H9 (cell line): Measurements from ENCODE around the gene TTC7B. TPM values are rescaled to one million over a fixed set of nuclear protein-coding genes. Genes with fewer than 3 reads are reported as not detected.

ENCODE experiments used
- DNase-seq: peaks from one replicate; pipeline ENCODE4 v3.0.0-alpha.2; 2017
- H2AFZ ChIP-seq: one replicate; pipeline ENCODE4 v1.6.1; 2013; ENCODE audit warnings: mild to moderate bottlenecking, low read length, control low read depth, moderate library complexity
- H2AK5ac ChIP-seq: 2 replicates; pipeline ENCODE4 v1.6.1; 2013; ENCODE audit warnings: low read length, control low read depth, mixed read lengths; ENCODE audit not compliant: insufficient read length
- H2BK120ac ChIP-seq: one replicate; pipeline ENCODE4 v1.6.1; 2013; ENCODE audit warnings: low read depth, mild to moderate bottlenecking, low read length, control low read depth, inconsistent platforms; ENCODE audit not compliant: poor library complexity, severe bottlenecking
- H2BK12ac ChIP-seq: 2 replicates; pipeline ENCODE4 v1.6.1; 2013; ENCODE audit warnings: low read length, control low read depth, mixed read lengths, low read depth; ENCODE audit not compliant: insufficient read length
- H2BK15ac ChIP-seq: 2 replicates; pipeline ENCODE4 v1.6.1; 2013; ENCODE audit warnings: low read depth, low read length, control low read depth
- H2BK20ac ChIP-seq: one replicate; pipeline ENCODE4 v1.6.1; 2013; ENCODE audit warnings: low read depth, mild to moderate bottlenecking, low read length, control low read depth, inconsistent platforms; ENCODE audit not compliant: poor library complexity, severe bottlenecking
- H2BK5ac ChIP-seq: 2 replicates; pipeline ENCODE4 v1.6.1; 2013; ENCODE audit warnings: low read length, control low read depth, mixed read lengths; ENCODE audit not compliant: insufficient read length
- H3K14ac ChIP-seq: 2 replicates; pipeline ENCODE4 v1.6.1; 2013; ENCODE audit warnings: low read length, control low read depth; ENCODE audit not compliant: insufficient read depth
- H3K18ac ChIP-seq: 2 replicates; pipeline ENCODE4 v1.6.1; 2013; ENCODE audit warnings: low read depth, mild to moderate bottlenecking, mixed read lengths, low read length, control low read depth; ENCODE audit not compliant: insufficient read length
- H3K23ac ChIP-seq: 2 replicates; pipeline ENCODE4 v1.6.1; 2013; ENCODE audit warnings: low read length, control low read depth, mixed read lengths, low read depth; ENCODE audit not compliant: insufficient read length
- H3K23me2 ChIP-seq: 2 replicates; pipeline ENCODE4 v1.6.1; 2013; ENCODE audit warnings: low read depth, mild to moderate bottlenecking, mixed read lengths, low read length, control low read depth; ENCODE audit not compliant: insufficient read length, poor library complexity, severe bottlenecking
- H3K27ac ChIP-seq: 2 replicates; pipeline ENCODE4 v1.5.1; 2013; ENCODE audit warnings: low read length, control low read depth, mixed read lengths, low read depth; ENCODE audit not compliant: insufficient read length
- H3K27me3 ChIP-seq: 2 replicates; pipeline ENCODE4 v1.6.1; 2013; ENCODE audit warnings: low read length, control low read depth, inconsistent platforms; ENCODE audit not compliant: insufficient read depth
- H3K4ac ChIP-seq: 2 replicates; pipeline ENCODE4 v1.6.1; 2013; ENCODE audit warnings: low read depth, mild to moderate bottlenecking, control low read depth, inconsistent platforms, low read length, moderate library complexity
- H3K4me1 ChIP-seq: 2 replicates; pipeline ENCODE4 v1.6.1; 2013; ENCODE audit warnings: low read length, control low read depth, inconsistent platforms; ENCODE audit not compliant: insufficient read depth
- H3K4me2 ChIP-seq: 2 replicates; pipeline ENCODE4 v1.6.1; 2013; ENCODE audit warnings: low read length, control low read depth, mixed read lengths; ENCODE audit not compliant: insufficient read length, insufficient read depth
- H3K56ac ChIP-seq: 2 replicates; pipeline ENCODE4 v1.6.1; 2013; ENCODE audit warnings: low read depth, mild to moderate bottlenecking, mixed read lengths, low read length, control low read depth; ENCODE audit not compliant: insufficient read length
- H3K79me1 ChIP-seq: 2 replicates; pipeline ENCODE4 v1.6.1; 2013; ENCODE audit warnings: low read depth, mild to moderate bottlenecking, moderate library complexity, low read length, control low read depth, inconsistent platforms; ENCODE audit not compliant: insufficient read depth, poor library complexity, severe bottlenecking
- H3K79me2 ChIP-seq: 2 replicates; pipeline ENCODE4 v1.6.1; 2013; ENCODE audit warnings: low read length, control low read depth, inconsistent platforms; ENCODE audit not compliant: insufficient read depth
- H3K9ac ChIP-seq: 2 replicates; pipeline ENCODE4 v1.6.1; 2013; ENCODE audit warnings: low read length, control low read depth, mixed read lengths; ENCODE audit not compliant: insufficient read length; ENCODE audit errors: extremely low read depth
- H3K9me3 ChIP-seq: one replicate; pipeline ENCODE4 v1.6.1; 2013; ENCODE audit warnings: low read depth, low read length, inconsistent platforms; ENCODE audit not compliant: control insufficient read depth
- H3T11ph ChIP-seq: one replicate; pipeline ENCODE4 v1.6.1; 2013; ENCODE audit warnings: mild to moderate bottlenecking, low read length, control low read depth, inconsistent platforms
- H4K20me1 ChIP-seq: one replicate; pipeline ENCODE4 v1.6.1; 2013; ENCODE audit not compliant: control insufficient read depth, insufficient read length, insufficient read depth
- H4K5ac ChIP-seq: 2 replicates; pipeline ENCODE4 v1.6.1; 2013; ENCODE audit warnings: low read depth, mild to moderate bottlenecking, mixed read lengths, low read length, control low read depth; ENCODE audit not compliant: insufficient read length
- H4K8ac ChIP-seq: replicated peaks from 2 replicates; pipeline ENCODE4 v1.6.1; 2013; ENCODE audit warnings: low read length, control low read depth, mixed read lengths, low read depth; ENCODE audit not compliant: insufficient read length
- H4K91ac ChIP-seq: 2 replicates; pipeline ENCODE4 v1.6.1; 2013; ENCODE audit warnings: low read depth, mild to moderate bottlenecking, moderate library complexity, mixed read lengths, low read length, control low read depth; ENCODE audit not compliant: insufficient read length
- H3K27ac Mint-ChIP-seq, 3 experiments: 2 replicates in 2 of 3; 3 replicates in 1 of 3; pipeline ENCODE4 v1.8.0; 2020 to 2021; ENCODE audit warnings: mixed read lengths in 3 of 3, mild to moderate bottlenecking in 1 of 3, moderate library complexity in 1 of 3
- H3K27me3 Mint-ChIP-seq: 2 replicates; pipeline ENCODE4 v1.8.0; 2021; ENCODE audit warnings: low read depth, mild to moderate bottlenecking, moderate library complexity, mixed read lengths
- H3K36me3 Mint-ChIP-seq, 3 experiments: 2 replicates in 2 of 3; 3 replicates in 1 of 3; pipeline ENCODE4 v1.8.0; 2020 to 2021; ENCODE audit warnings: low read depth in 3 of 3, mixed read lengths in 3 of 3; ENCODE audit not compliant: insufficient read depth in 1 of 3
- H3K4me1 Mint-ChIP-seq, 2 experiments: 2 replicates each; pipeline ENCODE4 v1.8.0; 2020; ENCODE audit warnings: mixed read lengths in 2 of 2
- H3K4me3 Mint-ChIP-seq, 2 experiments: 2 replicates in 1 of 2; 3 replicates in 1 of 2; pipeline ENCODE4 v1.8.0; 2020 to 2021; ENCODE audit warnings: mild to moderate bottlenecking in 2 of 2, mixed read lengths in 2 of 2, moderate library complexity in 1 of 2
- H3K9me3 Mint-ChIP-seq, 2 experiments: 2 replicates in 1 of 2; 3 replicates in 1 of 2; pipeline ENCODE4 v1.8.0; 2020; ENCODE audit warnings: mild to moderate bottlenecking in 2 of 2, mixed read lengths in 2 of 2, moderate library complexity in 1 of 2
- CTCF ChIP-seq: fragments of 200-600 bp; sonication (generic); conservative IDR thresholded peaks from 3 replicates; pipeline ENCODE4 v1.8.0; 2021; ENCODE audit warnings: antibody characterized with exemption, mild to moderate bottlenecking
- WGBS: extraction: QIAGEN DNeasy Blood & Tissue Kit; methylation state at CpG from one replicate; pipeline ENCODE4 v1.1.7; 2013; ENCODE audit warnings: missing lambda C conversion rate, low lambda C conversion rate, mixed read lengths; ENCODE audit not compliant: insufficient read length; ENCODE audit errors: extremely low coverage; 5-methylcytosine and 5-hydroxymethylcytosine counted together
- total RNA-seq: library from RNA; stranded (reverse); gene quantifications from 2 replicates; pipeline ENCODE4 v1.2.1, GENCODE V29; 2021

TTC7B gene
- total RNA-seq, 1 experiment from 2014 or later, result 33.7 TPM

GRCh38 chr14:90677484-90678050 is 138.7 kb downstream of the TTC7B start:
- no peak overlapping the region for H4K5ac ChIP-seq
- no CpG with 5 or more reads among the region's 5 CpGs for WGBS
- Mint-ChIP-seq H3K27ac (no peak overlapping the region; a peak in 2 of 7 replicates), H3K4me3 (no peak overlapping the region), H3K36me3 (peaks cover 0 to 2% (median 0%) of the 10 kb centered on the region in 3 experiments; a peak in 1 of 7 replicates), H3K9me3 (no peaks in the 10 kb centered on the region), H3K4me1 (peaks cover 20 to 22% of the 10 kb centered on the region in 2 experiments), H3K27me3 (no peaks in the 10 kb centered on the region)
- H2BK5ac ChIP-seq, result no peak overlapping the region
- H3K79me1 ChIP-seq, result no peaks in the 10 kb centered on the region
- H4K20me1 ChIP-seq, result no peaks in the 10 kb centered on the region
- H3K27ac ChIP-seq, result no peak overlapping the region
- H3K4me2 ChIP-seq, result no peak overlapping the region
- H3K56ac ChIP-seq, result no peak overlapping the region
- no peak overlapping the region for H2AK5ac ChIP-seq
- H3K4ac ChIP-seq, result no peak overlapping the region
- DNase-seq, result no peak
- no peak overlapping the region for H2BK20ac ChIP-seq
- no peak overlapping the region for H3T11ph ChIP-seq
- no peak overlapping the region for H3K14ac ChIP-seq
- no peak for TF ChIP-seq CTCF
- H2BK120ac ChIP-seq, result no peak overlapping the region
- no peaks in the 10 kb centered on the region; the same call in 1 of the 2 replicates for H3K4me1 ChIP-seq
- H3K79me2 ChIP-seq, result no peaks in the 10 kb centered on the region
- no peak overlapping the region for H3K23ac ChIP-seq
- H3K18ac ChIP-seq, result no peak overlapping the region
- no peak overlapping the region for H4K91ac ChIP-seq
- H3K9me3 ChIP-seq, result no peaks in the 10 kb centered on the region
- H4K8ac ChIP-seq, result no peak overlapping the region
- no peak overlapping the region for H2AFZ ChIP-seq
- H2BK15ac ChIP-seq, result no peak overlapping the region
- H3K27me3 ChIP-seq, result no peaks in the 10 kb centered on the region
- H3K9ac ChIP-seq, result no peak overlapping the region
- no peak overlapping the region for H2BK12ac ChIP-seq
- no peaks in the 10 kb centered on the region for H3K23me2 ChIP-seq
